Measurements from ENCODE around the gene WWC2.

WWC2 gene

DNA sequence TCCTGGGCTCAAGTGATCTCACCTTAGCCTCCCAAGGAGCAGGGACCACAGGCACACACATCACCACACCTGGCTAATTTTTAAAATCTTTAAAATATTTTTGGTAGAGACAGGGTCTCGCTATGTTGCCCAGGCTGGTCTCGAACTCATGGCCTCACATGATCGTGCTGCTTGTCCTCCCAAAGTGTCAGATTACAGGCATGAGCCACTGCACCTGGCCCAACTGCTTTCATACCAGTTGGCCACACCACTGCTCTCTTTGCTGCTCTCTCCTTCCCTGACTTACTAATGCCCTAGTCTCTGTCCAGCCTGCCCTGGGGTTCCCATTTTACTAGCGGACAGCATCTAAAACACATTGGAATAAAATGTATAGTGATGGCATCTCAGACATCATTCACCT lies 153.9 kb downstream of the WWC2 start:
- TF ChIP-seq, protein P1, sequence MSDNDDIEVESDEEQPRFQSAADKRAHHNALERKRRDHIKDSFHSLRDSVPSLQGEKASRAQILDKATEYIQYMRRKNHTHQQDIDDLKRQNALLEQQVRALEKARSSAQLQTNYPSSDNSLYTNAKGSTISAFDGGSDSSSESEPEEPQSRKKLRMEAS (IDR thresholded peaks at IDR 0.05; ENCODE audit: low read depth, low read length), result no peak
- TF ChIP-seq, protein P2, sequence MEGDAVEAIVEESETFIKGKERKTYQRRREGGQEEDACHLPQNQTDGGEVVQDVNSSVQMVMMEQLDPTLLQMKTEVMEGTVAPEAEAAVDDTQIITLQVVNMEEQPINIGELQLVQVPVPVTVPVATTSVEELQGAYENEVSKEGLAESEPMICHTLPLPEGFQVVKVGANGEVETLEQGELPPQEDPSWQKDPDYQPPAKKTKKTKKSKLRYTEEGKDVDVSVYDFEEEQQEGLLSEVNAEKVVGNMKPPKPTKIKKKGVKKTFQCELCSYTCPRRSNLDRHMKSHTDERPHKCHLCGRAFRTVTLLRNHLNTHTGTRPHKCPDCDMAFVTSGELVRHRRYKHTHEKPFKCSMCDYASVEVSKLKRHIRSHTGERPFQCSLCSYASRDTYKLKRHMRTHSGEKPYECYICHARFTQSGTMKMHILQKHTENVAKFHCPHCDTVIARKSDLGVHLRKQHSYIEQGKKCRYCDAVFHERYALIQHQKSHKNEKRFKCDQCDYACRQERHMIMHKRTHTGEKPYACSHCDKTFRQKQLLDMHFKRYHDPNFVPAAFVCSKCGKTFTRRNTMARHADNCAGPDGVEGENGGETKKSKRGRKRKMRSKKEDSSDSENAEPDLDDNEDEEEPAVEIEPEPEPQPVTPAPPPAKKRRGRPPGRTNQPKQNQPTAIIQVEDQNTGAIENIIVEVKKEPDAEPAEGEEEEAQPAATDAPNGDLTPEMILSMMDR (IDR thresholded peaks at IDR 0.05; ENCODE audit: low read depth, low read length), result no peak
- TF ChIP-seq POLR2A (IDR thresholded peaks at IDR 0.05; ENCODE audit: extremely low read depth, insufficient read length) (no peak), MYC (IDR thresholded peaks at IDR 0.05; ENCODE audit: low read depth, low read length) (no peak)
- no peak for DNase-seq (ENCODE audit: low read depth)
- H3K4me3 ChIP-seq (ENCODE audit: low read depth, low read length), result no peak overlapping the region

DNA sequence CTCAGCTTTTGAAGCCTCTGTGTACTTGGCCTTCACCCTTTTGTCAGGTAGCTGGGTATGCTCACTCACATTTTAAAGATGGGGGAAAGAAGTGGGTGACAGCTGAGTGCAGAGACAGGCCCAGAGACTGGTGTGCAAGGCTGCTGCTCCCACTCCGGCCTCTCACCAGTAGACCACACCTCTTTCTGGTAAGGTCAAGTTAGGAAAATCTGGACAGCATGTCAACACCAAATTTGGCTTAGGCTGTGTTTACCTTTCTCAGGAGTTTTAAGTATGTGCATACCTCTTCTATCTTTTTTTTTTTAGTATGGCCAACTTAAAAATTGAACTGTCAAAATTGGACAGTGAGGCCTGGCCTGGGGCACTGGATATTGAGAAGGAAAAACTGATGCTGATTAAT lies 154.4 kb downstream of the WWC2 start:
- no peak for DNase-seq (ENCODE audit: low read depth)
- no peak overlapping the region for H3K4me3 ChIP-seq (ENCODE audit: low read depth, low read length)
- TF ChIP-seq MYC (IDR thresholded peaks at IDR 0.05; ENCODE audit: low read depth, low read length) (no peak), POLR2A (IDR thresholded peaks at IDR 0.05; ENCODE audit: extremely low read depth, insufficient read length) (no peak)
- TF ChIP-seq, protein P2 (IDR thresholded peaks at IDR 0.05; ENCODE audit: low read depth, low read length), result no peak
- TF ChIP-seq, protein P1 (IDR thresholded peaks at IDR 0.05; ENCODE audit: low read depth, low read length), result no peak

DNA sequence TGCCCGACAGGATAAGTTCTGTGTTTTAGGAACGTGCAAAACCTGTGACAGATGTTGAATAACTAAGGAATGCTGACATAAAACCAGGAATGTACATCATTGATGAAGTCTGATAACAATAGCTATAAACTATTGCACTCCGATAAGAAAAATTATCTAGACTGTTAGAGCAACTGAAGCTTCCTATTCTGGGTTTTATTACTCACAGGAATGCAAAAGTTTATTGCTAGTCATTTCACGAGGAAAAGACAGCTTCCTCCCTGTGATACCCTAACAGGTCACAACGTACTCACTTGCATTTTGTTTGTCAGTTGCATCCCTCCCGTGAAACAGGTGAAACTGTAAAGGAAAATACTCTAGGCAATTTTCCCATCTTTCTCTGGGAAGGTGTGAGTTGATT lies 155.1 kb downstream of the WWC2 start:
- TF ChIP-seq, protein P1 (IDR thresholded peaks at IDR 0.05; ENCODE audit: low read depth, low read length), result no peak
- TF ChIP-seq MYC (IDR thresholded peaks at IDR 0.05; ENCODE audit: low read depth, low read length) (no peak), POLR2A (IDR thresholded peaks at IDR 0.05; ENCODE audit: extremely low read depth, insufficient read length) (no peak)
- TF ChIP-seq, protein P2 (IDR thresholded peaks at IDR 0.05; ENCODE audit: low read depth, low read length), result no peak
- no peak overlapping the region for H3K4me3 ChIP-seq (ENCODE audit: low read depth, low read length)
- no peak for DNase-seq (ENCODE audit: low read depth)

DNA sequence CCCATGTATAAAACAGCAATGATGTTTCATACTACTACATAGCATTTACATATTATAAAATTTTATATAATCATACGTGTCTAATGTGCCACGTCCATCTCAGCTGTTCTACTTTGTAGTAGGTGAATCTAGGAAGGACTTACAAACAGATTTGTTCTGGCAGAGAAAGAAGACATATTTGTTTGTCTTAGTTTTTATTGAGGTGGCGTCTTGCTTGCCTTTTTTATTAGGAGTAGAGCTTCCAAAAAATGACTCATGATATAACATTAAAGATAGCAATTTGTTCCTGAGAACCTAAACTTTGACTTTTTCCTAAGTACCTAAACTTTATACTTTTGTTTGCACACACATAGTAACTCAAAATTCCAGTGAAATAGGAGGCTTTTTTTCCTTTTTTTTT lies 156.4 kb downstream of the WWC2 start:
- TF ChIP-seq POLR2A (IDR thresholded peaks at IDR 0.05; ENCODE audit: extremely low read depth, insufficient read length), result no peak
- TF ChIP-seq MYC (IDR thresholded peaks at IDR 0.05; ENCODE audit: low read depth, low read length), result no peak
- TF ChIP-seq, protein P1 (IDR thresholded peaks at IDR 0.05; ENCODE audit: low read depth, low read length), result no peak
- TF ChIP-seq, protein P2 (IDR thresholded peaks at IDR 0.05; ENCODE audit: low read depth, low read length), result no peak

DNA sequence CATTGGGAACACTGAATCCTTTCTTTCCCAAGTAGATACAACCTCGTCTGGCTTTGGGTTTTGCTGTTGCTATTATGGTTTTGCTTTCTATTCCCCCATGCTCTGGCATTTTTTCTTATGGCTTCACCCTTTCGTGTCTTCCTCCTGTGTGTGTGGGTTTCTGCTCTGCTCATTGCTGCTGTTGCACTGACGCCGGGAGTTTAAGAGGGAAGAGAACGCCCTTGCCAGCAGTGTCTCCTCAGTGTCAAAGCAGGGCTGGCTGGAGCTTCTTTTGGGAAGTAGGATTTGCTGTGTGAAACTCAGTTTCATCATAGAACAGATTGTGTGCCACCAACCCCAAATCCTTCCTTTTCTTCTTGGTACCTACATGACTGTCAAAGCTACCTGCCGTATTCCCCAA lies 157.3 kb downstream of the WWC2 start:
- DNase-seq (ENCODE audit: low read depth), result no peak
- H3K4me3 ChIP-seq (ENCODE audit: low read depth, low read length), result no peak overlapping the region
- TF ChIP-seq, protein P2 (IDR thresholded peaks at IDR 0.05; ENCODE audit: low read depth, low read length), result no peak
- TF ChIP-seq, protein P1 (IDR thresholded peaks at IDR 0.05; ENCODE audit: low read depth, low read length), result no peak
- no peak for TF ChIP-seq MYC (IDR thresholded peaks at IDR 0.05; ENCODE audit: low read depth, low read length)
- no peak for TF ChIP-seq POLR2A (IDR thresholded peaks at IDR 0.05; ENCODE audit: extremely low read depth, insufficient read length)

More for the DNA sequence above, 156.4 kb downstream of the WWC2 start:
- DNase-seq (ENCODE audit: low read depth), result no peak
- no peak overlapping the region for H3K4me3 ChIP-seq (ENCODE audit: low read depth, low read length)

Data from NB4 (cell line).